K562 (cell line): ENCODE measurements around the gene C2orf42. TPM values are rescaled to one million over a fixed set of nuclear protein-coding genes. Genes with fewer than 3 reads are reported as not detected.

ENCODE experiments used
- CCNT2 ChIP-seq: IDR thresholded peaks from 2 replicates; pipeline ENCODE4 v1.6.1; 2011; ENCODE audit warnings: borderline replicate concordance, low read depth, mild to moderate bottlenecking, moderate library complexity, mixed read lengths, low read length; ENCODE audit not compliant: insufficient read length; ENCODE audit errors: extremely low read depth
- CEBPZ ChIP-seq: fragments of 150-350 bp; IDR thresholded peaks from 2 replicates; pipeline ENCODE4 v1.6.1; 2014; ENCODE audit warnings: low read depth, mild to moderate bottlenecking, low read length, borderline replicate concordance
- GATAD2B ChIP-seq: fragments of 450-650 bp; IDR thresholded peaks from 2 replicates; pipeline ENCODE4 v1.6.1; 2017; ENCODE audit warnings: mild to moderate bottlenecking, borderline replicate concordance
- ZNF133 ChIP-seq: fragments of 250-450 bp; sonication (Bioruptor Pico); IDR thresholded peaks from 2 replicates; pipeline ENCODE4 v1.4.0; 2020; ENCODE audit warnings: mild to moderate bottlenecking
- ZNF398 ChIP-seq: fragments of 250-450 bp; sonication (Bioruptor Pico); IDR thresholded peaks from 2 replicates; pipeline ENCODE4 v1.8.0; 2021; ENCODE audit warnings: moderate library complexity, mild to moderate bottlenecking, inconsistent platforms
- polyA plus RNA-seq, 8 experiments: library from polyadenylated mRNA; depleted of rRNA in 4 of 8; stranded (reverse) in 5 of 8; unstranded in 3 of 8; fragments of >200 nt; fragmentation: Nextera tagmentation in 2 of 8; fragmentation: Illumina TruSeq in 1 of 8; extraction: Ambion mirVana in 2 of 8; extraction: Trizol in 1 of 8; gene quantifications; 2 replicates each; pipeline versions ENCODE4 v1.2.1 to v1.2.3, GENCODE V29; 2011 to 2014; ENCODE audit warnings: inconsistent platforms in 1 of 8, missing spikeins in 1 of 8
- total RNA-seq, 7 experiments: library from RNA; depleted of rRNA in 6 of 7; stranded (reverse); fragments of >200 nt in 6 of 7; fragmentation: Illumina TruSeq in 2 of 7; extraction: Trizol in 2 of 7; gene quantifications; 2 replicates each; pipeline versions ENCODE4 v1.2.1 to v1.2.3, GENCODE V29; 2011 to 2021; ENCODE audit warnings: low replicate concordance in 1 of 7
- TF ChIP-seq, protein P1 (sequence below): fragments of 450-650 bp; IDR thresholded peaks from 2 replicates; pipeline ENCODE4 v1.6.1; 2016; ENCODE audit warnings: mild to moderate bottlenecking, moderate library complexity
- TF ChIP-seq, protein P2 (sequence below): fragments of 450-650 bp; conservative IDR thresholded peaks from 2 replicates; pipeline ENCODE4 v1.6.1; 2016; ENCODE audit warnings: missing genetic modification characterization, low read depth, mild to moderate bottlenecking, missing compliant biosample characterization, moderate library complexity

C2orf42 gene
- total and polyA plus RNA-seq, 9 of the 15 experiments (the other 6 are each of a cell fraction or from before 2014, with no cell fraction given) = 4.6 to 10.9 (median 7.5) TPM

GRCh38 chr2:70141902-70142589 is 48.8 kb downstream of the C2orf42 start (continued):
- TF ChIP-seq, protein P1, sequence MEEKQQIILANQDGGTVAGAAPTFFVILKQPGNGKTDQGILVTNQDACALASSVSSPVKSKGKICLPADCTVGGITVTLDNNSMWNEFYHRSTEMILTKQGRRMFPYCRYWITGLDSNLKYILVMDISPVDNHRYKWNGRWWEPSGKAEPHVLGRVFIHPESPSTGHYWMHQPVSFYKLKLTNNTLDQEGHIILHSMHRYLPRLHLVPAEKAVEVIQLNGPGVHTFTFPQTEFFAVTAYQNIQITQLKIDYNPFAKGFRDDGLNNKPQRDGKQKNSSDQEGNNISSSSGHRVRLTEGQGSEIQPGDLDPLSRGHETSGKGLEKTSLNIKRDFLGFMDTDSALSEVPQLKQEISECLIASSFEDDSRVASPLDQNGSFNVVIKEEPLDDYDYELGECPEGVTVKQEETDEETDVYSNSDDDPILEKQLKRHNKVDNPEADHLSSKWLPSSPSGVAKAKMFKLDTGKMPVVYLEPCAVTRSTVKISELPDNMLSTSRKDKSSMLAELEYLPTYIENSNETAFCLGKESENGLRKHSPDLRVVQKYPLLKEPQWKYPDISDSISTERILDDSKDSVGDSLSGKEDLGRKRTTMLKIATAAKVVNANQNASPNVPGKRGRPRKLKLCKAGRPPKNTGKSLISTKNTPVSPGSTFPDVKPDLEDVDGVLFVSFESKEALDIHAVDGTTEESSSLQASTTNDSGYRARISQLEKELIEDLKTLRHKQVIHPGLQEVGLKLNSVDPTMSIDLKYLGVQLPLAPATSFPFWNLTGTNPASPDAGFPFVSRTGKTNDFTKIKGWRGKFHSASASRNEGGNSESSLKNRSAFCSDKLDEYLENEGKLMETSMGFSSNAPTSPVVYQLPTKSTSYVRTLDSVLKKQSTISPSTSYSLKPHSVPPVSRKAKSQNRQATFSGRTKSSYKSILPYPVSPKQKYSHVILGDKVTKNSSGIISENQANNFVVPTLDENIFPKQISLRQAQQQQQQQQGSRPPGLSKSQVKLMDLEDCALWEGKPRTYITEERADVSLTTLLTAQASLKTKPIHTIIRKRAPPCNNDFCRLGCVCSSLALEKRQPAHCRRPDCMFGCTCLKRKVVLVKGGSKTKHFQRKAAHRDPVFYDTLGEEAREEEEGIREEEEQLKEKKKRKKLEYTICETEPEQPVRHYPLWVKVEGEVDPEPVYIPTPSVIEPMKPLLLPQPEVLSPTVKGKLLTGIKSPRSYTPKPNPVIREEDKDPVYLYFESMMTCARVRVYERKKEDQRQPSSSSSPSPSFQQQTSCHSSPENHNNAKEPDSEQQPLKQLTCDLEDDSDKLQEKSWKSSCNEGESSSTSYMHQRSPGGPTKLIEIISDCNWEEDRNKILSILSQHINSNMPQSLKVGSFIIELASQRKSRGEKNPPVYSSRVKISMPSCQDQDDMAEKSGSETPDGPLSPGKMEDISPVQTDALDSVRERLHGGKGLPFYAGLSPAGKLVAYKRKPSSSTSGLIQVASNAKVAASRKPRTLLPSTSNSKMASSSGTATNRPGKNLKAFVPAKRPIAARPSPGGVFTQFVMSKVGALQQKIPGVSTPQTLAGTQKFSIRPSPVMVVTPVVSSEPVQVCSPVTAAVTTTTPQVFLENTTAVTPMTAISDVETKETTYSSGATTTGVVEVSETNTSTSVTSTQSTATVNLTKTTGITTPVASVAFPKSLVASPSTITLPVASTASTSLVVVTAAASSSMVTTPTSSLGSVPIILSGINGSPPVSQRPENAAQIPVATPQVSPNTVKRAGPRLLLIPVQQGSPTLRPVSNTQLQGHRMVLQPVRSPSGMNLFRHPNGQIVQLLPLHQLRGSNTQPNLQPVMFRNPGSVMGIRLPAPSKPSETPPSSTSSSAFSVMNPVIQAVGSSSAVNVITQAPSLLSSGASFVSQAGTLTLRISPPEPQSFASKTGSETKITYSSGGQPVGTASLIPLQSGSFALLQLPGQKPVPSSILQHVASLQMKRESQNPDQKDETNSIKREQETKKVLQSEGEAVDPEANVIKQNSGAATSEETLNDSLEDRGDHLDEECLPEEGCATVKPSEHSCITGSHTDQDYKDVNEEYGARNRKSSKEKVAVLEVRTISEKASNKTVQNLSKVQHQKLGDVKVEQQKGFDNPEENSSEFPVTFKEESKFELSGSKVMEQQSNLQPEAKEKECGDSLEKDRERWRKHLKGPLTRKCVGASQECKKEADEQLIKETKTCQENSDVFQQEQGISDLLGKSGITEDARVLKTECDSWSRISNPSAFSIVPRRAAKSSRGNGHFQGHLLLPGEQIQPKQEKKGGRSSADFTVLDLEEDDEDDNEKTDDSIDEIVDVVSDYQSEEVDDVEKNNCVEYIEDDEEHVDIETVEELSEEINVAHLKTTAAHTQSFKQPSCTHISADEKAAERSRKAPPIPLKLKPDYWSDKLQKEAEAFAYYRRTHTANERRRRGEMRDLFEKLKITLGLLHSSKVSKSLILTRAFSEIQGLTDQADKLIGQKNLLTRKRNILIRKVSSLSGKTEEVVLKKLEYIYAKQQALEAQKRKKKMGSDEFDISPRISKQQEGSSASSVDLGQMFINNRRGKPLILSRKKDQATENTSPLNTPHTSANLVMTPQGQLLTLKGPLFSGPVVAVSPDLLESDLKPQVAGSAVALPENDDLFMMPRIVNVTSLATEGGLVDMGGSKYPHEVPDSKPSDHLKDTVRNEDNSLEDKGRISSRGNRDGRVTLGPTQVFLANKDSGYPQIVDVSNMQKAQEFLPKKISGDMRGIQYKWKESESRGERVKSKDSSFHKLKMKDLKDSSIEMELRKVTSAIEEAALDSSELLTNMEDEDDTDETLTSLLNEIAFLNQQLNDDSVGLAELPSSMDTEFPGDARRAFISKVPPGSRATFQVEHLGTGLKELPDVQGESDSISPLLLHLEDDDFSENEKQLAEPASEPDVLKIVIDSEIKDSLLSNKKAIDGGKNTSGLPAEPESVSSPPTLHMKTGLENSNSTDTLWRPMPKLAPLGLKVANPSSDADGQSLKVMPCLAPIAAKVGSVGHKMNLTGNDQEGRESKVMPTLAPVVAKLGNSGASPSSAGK = peak; percentile 89
- TF ChIP-seq, protein P2, sequence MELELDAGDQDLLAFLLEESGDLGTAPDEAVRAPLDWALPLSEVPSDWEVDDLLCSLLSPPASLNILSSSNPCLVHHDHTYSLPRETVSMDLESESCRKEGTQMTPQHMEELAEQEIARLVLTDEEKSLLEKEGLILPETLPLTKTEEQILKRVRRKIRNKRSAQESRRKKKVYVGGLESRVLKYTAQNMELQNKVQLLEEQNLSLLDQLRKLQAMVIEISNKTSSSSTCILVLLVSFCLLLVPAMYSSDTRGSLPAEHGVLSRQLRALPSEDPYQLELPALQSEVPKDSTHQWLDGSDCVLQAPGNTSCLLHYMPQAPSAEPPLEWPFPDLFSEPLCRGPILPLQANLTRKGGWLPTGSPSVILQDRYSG (tag) = 0 out of 2 replicates have a peak, but pooled peaks have one; percentile 3
- TF ChIP-seq CEBPZ (no peak), CCNT2 (peak; percentile 53), ZNF133 (CRISPR knock-in tag) (0 out of 2 replicates have a peak, but pooled peaks have one; percentile 68), ZNF398 (CRISPR knock-in tag) (no peak), GATAD2B (peak; percentile 27; the same call in 1 of the 2 replicates)
